Measurements from ENCODE around the gene FAM107B. TPM values are rescaled to one million over a fixed set of nuclear protein-coding genes. Genes with fewer than 3 reads are reported as not detected.

FAM107B gene
- total RNA-seq, 1 donor from 2014 or later = 43.0 TPM

DNA sequence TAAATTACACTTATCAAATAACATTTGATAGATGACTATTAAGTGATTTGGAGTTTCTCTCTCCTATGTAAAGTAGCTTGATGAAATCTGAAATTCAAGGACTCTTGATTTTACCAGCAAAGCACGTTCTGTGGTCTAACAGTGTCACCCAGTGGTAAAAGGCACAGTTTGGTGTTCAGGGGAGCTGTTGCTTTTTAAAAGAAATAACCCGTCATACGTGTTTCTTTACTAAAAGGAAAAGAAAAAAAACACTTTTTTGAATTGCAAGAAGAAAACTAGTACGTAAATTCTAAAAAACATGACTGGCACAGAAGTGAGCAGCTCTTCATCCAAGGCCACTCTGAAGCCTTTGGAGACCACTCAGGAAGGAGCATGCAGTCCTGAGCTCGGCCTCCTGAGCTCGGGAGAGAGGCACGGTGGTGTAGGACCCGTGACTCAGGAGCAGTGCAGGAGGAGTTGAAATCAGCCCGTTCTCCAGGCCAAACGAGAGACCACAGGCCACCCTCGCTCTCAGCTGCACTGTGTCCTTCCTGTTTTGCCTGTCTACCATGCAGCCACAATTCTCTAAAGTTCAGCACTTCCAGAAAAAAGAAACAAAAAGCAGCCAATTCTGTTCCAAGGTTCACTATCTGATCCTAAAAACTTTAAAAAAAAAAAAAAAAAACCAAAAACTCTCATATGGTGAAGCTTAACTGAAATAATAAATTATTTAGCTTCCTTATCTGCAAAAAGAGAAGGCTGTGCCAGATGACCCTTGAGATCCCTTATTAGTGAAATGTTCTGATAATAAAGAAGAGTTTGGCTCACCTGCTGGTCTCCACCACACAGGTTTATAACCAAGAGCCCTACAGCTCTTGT lies 231.4 kb downstream of the FAM107B start:
- Histone ChIP-seq H3K9me3 (ENCODE audit: low read depth) (no peaks in the 10 kb centered on the region), H3K9ac (no peak overlapping the region), H3K4me3 (no peak overlapping the region), H3K27me3 (no peaks in the 10 kb centered on the region), H3K79me2 (ENCODE audit: low read depth) (peaks cover 8% of the 10 kb centered on the region), H4K20me1 (ENCODE audit: low read depth) (peaks cover 4% of the 10 kb centered on the region), H3F3A (ENCODE audit: low read depth) (no peaks in the 10 kb centered on the region), H3K36me3 (no peaks in the 10 kb centered on the region), H3K27ac (no peak overlapping the region), H3K4me1 (peaks cover 14% of the 10 kb centered on the region), H2AFZ (replicated peaks) (no peak overlapping the region), H3K4me2 (no peak overlapping the region)
- H3K36me3 Mint-ChIP-seq = peaks cover 11% of the 10 kb centered on the region
- H3K27me3 Mint-ChIP-seq (ENCODE audit: insufficient read depth, low read depth) = peaks cover 2% of the 10 kb centered on the region
- no peak for DNase-seq (ENCODE audit: low spot score)
- H3K27ac Mint-ChIP-seq = no peak overlapping the region
- H3K4me1 Mint-ChIP-seq = peaks cover 38% of the 10 kb centered on the region
- no peaks in the 10 kb centered on the region for H3K9me3 Mint-ChIP-seq
- H3K4me3 Mint-ChIP-seq = no peak overlapping the region
- TF ChIP-seq EZH2 (IDR thresholded peaks at IDR 0.05) = no peak
- TF ChIP-seq, protein P1, sequence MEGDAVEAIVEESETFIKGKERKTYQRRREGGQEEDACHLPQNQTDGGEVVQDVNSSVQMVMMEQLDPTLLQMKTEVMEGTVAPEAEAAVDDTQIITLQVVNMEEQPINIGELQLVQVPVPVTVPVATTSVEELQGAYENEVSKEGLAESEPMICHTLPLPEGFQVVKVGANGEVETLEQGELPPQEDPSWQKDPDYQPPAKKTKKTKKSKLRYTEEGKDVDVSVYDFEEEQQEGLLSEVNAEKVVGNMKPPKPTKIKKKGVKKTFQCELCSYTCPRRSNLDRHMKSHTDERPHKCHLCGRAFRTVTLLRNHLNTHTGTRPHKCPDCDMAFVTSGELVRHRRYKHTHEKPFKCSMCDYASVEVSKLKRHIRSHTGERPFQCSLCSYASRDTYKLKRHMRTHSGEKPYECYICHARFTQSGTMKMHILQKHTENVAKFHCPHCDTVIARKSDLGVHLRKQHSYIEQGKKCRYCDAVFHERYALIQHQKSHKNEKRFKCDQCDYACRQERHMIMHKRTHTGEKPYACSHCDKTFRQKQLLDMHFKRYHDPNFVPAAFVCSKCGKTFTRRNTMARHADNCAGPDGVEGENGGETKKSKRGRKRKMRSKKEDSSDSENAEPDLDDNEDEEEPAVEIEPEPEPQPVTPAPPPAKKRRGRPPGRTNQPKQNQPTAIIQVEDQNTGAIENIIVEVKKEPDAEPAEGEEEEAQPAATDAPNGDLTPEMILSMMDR (IDR thresholded peaks at IDR 0.05) = peak; percentile 29

DNA sequence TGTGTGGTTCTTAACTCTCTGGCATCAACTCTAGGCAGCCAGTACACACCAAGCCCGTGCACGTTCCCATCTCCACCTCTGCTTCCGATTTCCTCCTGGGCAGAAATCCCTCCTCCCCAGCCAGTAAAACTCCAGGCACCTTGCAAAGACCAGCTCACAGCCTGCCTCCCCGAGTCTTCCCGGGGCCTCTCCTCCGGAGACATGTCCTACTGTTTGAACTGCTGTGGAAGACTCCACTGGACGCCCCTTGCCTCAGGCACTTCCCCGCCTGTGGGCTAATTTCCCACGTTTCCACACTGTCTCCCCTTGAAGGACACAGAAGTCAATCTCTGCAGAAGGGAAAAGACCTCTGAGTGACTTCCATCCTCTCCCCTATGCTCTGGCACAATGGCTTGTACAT lies 233.3 kb downstream of the FAM107B start:
- H3K4me1 ChIP-seq = no peaks in the 10 kb centered on the region

DNA sequence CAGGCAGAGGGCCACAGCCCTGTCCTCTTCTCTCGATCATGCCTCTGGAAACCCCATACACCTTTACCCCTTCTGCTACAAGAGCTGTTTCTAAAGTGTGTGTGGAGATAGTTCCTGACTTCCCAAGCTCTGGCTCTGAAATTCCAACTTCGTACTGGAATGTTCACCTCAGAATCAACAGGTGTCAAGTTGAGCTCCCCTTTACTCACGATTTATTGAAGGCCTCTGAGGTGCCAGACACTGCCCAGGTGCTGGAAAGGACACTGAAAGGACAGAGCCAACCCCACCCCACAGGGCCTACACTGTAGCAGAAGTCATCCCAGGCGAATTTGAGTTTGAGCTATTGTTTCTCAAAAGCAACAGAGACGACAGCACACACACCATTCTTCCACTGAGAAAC lies 234.1 kb downstream of the FAM107B start:
- H3K4me3 Mint-ChIP-seq = no peak overlapping the region
- no peak for TF ChIP-seq EZH2 (IDR thresholded peaks at IDR 0.05)
- TF ChIP-seq EZH2phosphoT487 (IDR thresholded peaks at IDR 0.05) = no peak
- TF ChIP-seq, protein P1 (IDR thresholded peaks at IDR 0.05) = no peak
- DNase-seq (ENCODE audit: low spot score) = no peak
- Histone ChIP-seq H3K27me3 (no peaks in the 10 kb centered on the region), H3K9ac (no peak overlapping the region), H3K9me3 (ENCODE audit: low read depth) (no peaks in the 10 kb centered on the region), H4K20me1 (ENCODE audit: low read depth) (peaks cover 4% of the 10 kb centered on the region), H3K79me2 (ENCODE audit: low read depth) (peaks cover 7% of the 10 kb centered on the region), H3K4me2 (no peak overlapping the region), H3K36me3 (no peaks in the 10 kb centered on the region), H3K27ac (no peak overlapping the region), H2AFZ (replicated peaks) (no peak overlapping the region), H3K4me1 (no peaks in the 10 kb centered on the region), H3K4me3 (no peak overlapping the region), H3F3A (ENCODE audit: low read depth) (no peaks in the 10 kb centered on the region)
- H3K27me3 Mint-ChIP-seq (ENCODE audit: insufficient read depth, low read depth) = no peaks in the 10 kb centered on the region
- H3K4me1 Mint-ChIP-seq = peaks cover 23% of the 10 kb centered on the region
- H3K27ac Mint-ChIP-seq = no peak overlapping the region
- H3K36me3 Mint-ChIP-seq = peaks cover 10% of the 10 kb centered on the region
- H3K9me3 Mint-ChIP-seq = no peaks in the 10 kb centered on the region

More for the DNA sequence above, 233.3 kb downstream of the FAM107B start:
- H3K4me1 Mint-ChIP-seq = peaks cover 29% of the 10 kb centered on the region
- H3K4me3 Mint-ChIP-seq = no peak overlapping the region
- Histone ChIP-seq H3K4me2 (no peak overlapping the region), H3K27ac (no peak overlapping the region), H2AFZ (replicated peaks) (no peak overlapping the region), H3F3A (ENCODE audit: low read depth) (no peaks in the 10 kb centered on the region), H3K9ac (no peak overlapping the region), H3K9me3 (ENCODE audit: low read depth) (no peaks in the 10 kb centered on the region), H4K20me1 (ENCODE audit: low read depth) (peaks cover 4% of the 10 kb centered on the region), H3K79me2 (ENCODE audit: low read depth) (no peaks in the 10 kb centered on the region), H3K4me3 (no peak overlapping the region), H3K27me3 (no peaks in the 10 kb centered on the region), H3K36me3 (no peaks in the 10 kb centered on the region)
- H3K9me3 Mint-ChIP-seq = no peaks in the 10 kb centered on the region
- H3K27me3 Mint-ChIP-seq (ENCODE audit: insufficient read depth, low read depth) = no peaks in the 10 kb centered on the region
- no peak for DNase-seq (ENCODE audit: low spot score)
- H3K36me3 Mint-ChIP-seq = peaks cover 10% of the 10 kb centered on the region
- TF ChIP-seq, protein P1 (IDR thresholded peaks at IDR 0.05) = no peak
- no peak for TF ChIP-seq EZH2 (IDR thresholded peaks at IDR 0.05)
- no peak for TF ChIP-seq EZH2phosphoT487 (IDR thresholded peaks at IDR 0.05)
- H3K27ac Mint-ChIP-seq = no peak overlapping the region

All from neural progenitor cell (in vitro differentiated cells).